GM21619 (cell line): ENCODE results near the gene PFDN5.
A peak's percentile ranks its signal among the peaks of the same experiment; 100 is the strongest.

ENCODE experiments used
- ATAC-seq: cut with Tn5 transposase; IDR thresholded peaks from one replicate; pipeline ENCODE4 v1.9.1; 2021; ENCODE audit not compliant: unreplicated experiment

The PFDN5 gene

GRCh38 chr12:53295070-53295890, at the start of gene PFDN5:
TSS of gene PFDN5 (plus strand) at chr12:53295542. CDS start at chr12:53295568, 26 bp downstream.
- ATAC-seq = peak; percentile 88

- ATAC-seq = peak; percentile 73
These were observed 43.6 kb upstream of the PFDN5 start for GRCh38 chr12:53251477-53252348.

- ATAC-seq = no peak
These were observed 42.9 kb upstream of the PFDN5 start for GRCh38 chr12:53252349-53252916.

- no peak for ATAC-seq
These were observed 42.0 kb upstream of the PFDN5 start for GRCh38 chr12:53253298-53253697.

DNA sequence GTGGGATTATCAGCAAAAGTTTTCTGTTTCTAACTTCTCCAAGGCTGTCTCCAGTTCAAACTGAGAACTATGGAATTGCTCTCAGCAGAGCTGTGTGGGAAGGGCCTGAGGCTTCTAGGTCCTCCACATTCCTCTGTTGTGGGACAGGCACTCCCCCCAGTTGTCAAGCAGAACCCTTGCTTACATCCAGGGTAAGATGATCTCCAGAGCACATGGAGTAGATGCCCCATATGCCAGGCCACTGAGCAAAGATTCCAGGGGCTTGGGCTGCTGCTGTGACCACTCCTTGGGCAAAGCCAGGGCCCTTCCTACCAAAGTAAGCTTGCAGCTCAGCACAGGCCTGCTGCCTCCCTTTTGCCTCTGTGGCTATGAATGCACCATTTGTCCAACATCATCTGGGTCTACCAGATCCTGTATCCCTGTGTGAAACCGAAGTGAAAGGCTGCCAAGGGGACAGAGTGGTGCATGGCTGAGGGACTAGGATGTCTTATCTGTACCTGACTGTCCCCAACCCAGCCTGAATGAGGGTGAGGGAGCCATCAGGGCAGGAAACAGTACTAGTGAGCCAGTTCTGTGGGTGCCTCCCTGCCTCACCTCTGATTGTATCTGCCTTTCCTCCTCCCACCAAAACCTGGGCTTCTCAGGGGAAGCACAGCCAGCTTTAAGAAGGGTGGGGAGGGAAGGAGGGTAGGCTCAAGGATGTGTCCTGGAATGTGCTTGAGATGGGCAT, 40.4 kb upstream of the PFDN5 start:
- ATAC-seq = no peak

DNA sequence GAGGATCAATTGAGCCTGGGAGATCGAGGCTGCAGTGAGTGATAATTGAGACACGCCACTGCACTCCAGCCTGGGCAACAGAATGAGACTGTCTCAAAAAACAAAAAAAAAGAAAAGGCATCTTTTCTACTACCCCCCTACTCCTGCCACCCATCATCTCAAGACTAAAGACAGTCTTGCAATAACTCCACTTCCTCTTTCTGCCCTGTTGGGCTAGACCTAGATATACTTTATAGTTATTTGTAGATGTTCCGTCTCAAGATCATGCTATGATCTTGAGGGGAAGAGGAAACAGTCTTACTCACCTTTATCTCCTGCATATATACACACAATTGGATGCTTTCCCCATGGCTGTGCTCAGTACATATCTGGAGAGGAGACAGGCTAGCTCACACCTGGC, 39.3 kb upstream of the PFDN5 start:
- ATAC-seq = no peak

GRCh38 chr12:53258541-53259539, 36.5 kb upstream of the PFDN5 start:
- no peak for ATAC-seq

- no peak for ATAC-seq
These were observed 35.5 kb upstream of the PFDN5 start for GRCh38 chr12:53259891-53260290.

DNA sequence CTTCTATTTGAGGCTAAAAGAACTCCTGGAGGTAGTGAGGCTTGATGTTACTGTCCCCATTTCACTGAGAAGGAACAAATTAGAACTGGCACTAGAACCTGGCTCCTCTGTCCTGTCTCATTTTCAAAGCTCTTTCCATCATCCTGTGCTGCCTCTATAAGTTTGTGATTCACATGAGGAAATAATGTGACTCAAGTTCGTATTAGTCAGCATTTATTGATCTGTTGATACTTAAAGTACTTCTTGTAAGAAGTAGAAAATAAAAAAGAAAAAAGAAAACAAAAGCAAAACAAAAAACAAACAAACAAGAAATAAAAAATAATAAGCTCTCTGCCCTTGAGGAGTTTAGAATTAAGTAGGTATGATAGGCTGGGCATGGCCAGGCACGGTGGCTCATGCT, 29.6 kb upstream of the PFDN5 start:
- ATAC-seq = no peak

DNA sequence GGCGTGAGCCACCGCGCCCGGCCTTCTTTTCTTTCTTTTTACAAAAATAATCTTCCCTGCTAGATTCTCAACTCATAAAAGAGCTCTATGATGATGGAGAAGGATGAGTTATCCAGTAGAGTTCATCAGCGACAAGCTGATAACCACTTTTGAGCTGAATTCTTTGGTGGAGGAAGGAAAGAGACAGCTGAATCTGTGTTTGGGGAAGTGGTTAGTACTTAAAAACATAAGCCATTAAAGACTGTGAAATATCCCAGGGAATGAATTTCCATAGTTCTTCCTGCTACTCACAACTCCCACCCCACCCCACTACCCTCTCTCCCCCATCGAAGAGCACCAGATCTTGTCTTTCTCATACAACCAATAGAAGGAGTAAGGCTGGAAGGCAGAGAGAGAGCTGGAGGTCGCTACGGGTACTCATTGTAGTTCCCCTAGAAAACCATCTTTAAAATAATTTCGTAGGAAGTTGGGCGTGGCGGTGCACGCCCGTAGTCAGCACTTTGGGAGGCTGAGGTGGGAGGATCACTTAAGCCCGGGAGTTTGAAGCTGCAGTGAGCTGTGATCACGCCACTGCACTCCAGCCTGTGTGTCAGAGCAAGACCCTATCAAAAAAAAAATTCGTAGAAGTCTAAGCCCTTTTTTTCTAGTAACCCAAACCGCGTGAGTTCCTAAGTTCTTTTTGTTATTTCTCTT, 27.9 kb upstream of the PFDN5 start:
- ATAC-seq = peak; percentile 15

GRCh38 chr12:53267999-53268629, 27.2 kb upstream of the PFDN5 start, which contains the start of gene ESPL1:
TSS of gene ESPL1 (plus strand) at chr12:53268299. CDS start at chr12:53268767, 468 bp downstream.
- peak; percentile 77 for ATAC-seq

DNA sequence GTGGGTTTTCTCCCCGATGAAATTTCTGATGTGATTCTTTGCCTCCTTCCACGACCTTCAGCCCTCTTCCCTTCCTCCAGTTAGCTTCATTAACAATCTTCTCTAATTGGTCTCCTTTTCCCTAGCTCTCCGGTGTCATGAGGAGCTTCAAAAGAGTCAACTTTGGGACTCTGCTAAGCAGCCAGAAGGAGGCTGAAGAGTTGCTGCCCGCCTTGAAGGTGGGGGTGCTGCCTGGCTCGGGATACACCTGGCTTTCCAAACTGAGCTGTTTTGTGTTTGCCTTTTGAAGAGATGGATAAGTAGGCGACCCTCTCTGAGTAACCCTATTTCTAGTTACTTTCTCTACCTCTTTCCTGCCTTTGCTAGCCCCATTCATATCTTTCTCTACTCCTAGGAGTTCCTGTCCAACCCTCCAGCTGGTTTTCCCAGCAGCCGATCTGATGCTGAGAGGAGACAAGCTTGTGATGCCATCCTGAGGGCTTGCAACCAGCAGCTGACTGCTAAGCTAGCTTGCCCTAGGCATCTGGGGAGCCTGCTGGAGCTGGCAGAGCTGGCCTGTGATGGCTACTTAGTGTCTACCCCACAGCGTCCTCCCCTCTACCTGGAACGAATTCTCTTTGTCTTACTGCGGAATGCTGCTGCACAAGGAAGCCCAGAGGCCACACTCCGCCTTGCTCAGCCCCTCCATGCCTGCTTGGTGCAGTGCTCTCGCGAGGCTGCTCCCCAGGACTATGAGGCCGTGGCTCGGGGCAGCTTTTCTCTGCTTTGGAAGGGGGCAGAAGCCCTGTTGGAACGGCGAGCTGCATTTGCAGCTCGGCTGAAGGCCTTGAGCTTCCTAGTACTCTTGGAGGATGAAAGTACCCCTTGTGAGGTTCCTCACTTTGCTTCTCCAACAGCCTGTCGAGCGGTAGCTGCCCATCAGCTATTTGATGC, 26.4 kb upstream of the PFDN5 start:
- no peak for ATAC-seq

- no peak for ATAC-seq
These were observed 20.9 kb upstream of the PFDN5 start for GRCh38 chr12:53274445-53274844.

- no peak for ATAC-seq
These were observed 18.8 kb upstream of the PFDN5 start for GRCh38 chr12:53276511-53276910.

DNA sequence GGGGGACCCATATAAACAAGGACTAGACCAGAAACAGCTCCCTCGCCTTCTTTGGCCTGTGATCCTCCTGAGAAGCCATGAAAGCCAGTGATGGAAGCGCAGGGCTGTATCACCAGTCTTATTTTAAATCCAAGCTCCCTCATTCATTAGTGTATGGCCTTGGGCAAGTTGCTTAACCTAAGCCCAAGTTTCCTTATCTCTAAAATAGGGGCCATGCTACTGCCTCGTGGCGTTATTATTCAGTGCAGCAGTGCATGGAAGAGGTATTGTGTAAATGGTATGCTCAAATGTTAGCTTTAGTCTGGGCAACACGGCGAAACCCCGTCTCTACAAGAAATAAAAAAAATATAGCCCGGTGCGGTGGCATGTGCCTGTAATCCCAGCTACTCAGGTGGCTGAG, 17.4 kb upstream of the PFDN5 start:
- ATAC-seq = no peak

DNA sequence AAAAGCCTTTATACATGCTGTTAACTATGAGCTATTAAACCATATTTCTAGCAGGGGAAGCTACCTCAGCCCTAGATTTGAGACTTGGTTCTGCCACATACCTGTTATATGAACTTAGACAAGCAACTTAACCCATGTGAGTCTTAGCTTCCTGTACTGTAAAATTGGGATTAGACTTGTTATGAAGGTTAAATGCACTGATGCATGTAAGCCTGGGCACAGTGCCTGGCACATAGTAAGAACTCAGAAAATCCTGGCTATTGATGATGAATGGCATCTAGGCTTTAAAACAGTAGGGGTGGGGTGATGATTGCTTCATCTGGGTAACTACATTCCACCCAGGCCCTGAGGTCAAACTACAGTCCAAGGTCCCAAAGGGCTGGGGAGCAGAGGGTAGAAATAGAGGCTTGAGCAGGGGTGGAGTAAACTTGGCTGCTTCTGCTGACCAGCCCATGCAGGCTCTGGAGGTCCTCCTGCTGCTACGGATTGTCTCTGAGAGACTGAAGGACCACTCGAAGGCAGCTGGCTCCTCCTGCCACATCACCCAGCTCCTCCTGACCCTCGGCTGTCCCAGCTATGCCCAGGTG, 16.0 kb upstream of the PFDN5 start:
- ATAC-seq = no peak

DNA sequence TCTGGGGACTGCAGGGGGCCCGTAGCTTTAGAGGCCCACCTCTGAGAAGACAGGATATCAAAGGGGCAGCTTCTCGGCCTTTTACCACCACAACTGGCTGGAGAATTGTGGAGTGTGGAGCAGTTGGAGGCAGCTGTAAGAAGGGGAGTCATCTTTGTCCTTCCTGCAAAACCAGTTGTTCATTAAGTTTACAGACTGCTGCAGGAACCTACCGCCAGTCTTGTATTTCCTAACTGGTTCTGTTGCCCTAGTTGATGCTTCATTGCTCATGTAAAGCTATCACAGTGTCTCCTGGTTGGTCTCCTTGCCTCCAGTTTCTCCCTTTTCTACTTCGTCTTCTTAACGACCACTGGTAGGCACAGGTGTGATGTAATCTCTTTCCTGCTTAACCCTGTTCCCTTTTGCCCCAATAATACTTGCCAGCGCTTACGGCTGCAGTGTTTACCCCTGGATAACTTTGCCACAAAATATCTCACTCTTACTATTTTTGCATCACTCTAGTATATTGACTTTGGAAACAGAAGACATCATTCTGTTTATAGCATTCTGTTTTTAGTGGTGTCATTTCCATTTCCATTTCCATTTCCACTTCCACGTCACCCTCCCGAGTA, 15.3 kb upstream of the PFDN5 start:
- ATAC-seq = no peak
